Mesenteric fat pad (tissue), 1 donor: ENCODE measurements around the gene IGDCC3. TPM values are rescaled to one million over a fixed set of nuclear protein-coding genes. Genes with fewer than 3 reads are reported as not detected.
A peak's percentile ranks its signal among the peaks of the same experiment; 100 is the strongest.

Source experiments
- DNase-seq: peaks from one replicate; pipeline ENCODE4 v3.0.0-alpha.2; 2020; ENCODE audit warnings: low spot score
- long read RNA-seq: library from polyadenylated mRNA; unstranded; transcript quantifications from one replicate; pipeline ENCODE4 v2.0.0, GENCODE V29; 2020
- total RNA-seq: library from RNA; stranded (reverse); fragmentation: NEBNext Ultra II Directional; extraction: Animal tissue kit (Norgen Biotek cat#: 25700); gene quantifications from one replicate; pipeline ENCODE4 v1.2.1, GENCODE V29; 2021
- donor health status: DM: yes; HTN: yes; CAD: no.

IGDCC3 gene
- not detected for total RNA-seq
- long read RNA-seq = 0 reads

GRCh38 chr15:65377976-65378366 lies at the start of gene IGDCC3:
IGDCC3 (minus strand) TSS chr15:65378002; CDS start chr15:65377788, 214 bp downstream.
- no peak for DNase-seq

DNA sequence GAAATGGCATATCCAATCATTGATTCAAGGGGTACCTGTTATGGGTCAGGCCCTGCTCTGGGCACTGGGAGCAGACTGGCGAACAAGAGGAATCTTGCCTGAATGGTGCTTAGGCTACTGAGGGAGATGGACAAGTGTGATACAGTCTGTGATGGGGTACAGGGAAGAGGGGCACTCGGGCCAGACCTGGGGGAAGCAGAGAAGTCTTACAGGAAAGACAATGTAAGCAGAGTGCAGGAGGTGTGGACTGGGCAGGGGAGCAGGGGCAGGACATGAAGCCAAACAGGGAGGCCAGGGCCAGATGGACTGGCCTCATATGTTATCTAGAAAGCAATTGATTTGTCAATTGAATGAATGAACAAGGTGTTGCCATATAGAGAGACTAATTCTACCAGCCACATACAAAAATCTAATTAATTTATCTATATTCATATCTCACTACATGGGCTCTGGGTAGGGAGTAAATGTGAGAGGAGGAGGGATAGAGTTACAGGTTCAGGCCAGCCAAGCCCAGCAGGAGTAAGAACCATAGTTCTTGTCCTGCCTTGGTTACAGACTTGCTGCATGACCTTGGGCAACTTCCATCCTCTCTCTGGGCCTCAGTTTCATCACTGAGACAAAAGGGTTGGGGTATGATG lies 48.5 kb upstream of the IGDCC3 start:
- peak; percentile 57 for DNase-seq

DNA sequence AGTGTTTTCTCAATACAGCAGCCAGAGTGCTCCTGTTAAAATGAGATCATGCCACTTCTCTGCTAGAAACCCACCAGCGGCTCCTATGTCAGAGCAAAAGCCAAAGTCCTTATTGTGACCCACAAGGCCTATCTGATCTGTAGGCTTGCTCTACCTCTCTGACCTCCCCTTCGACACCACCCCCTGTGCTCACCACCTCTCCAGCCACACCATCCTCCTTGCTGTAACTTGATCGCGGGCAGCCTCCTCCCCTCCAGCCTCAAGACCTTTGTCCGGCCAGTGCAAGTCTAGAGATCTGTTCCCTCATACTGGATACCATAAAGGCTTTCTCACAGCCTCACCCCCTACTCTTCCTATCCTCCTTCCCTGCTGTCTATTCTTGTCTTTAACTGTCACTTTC lies 46.9 kb upstream of the IGDCC3 start:
- peak; percentile 43 for DNase-seq

- peak; percentile 22 for DNase-seq
Observed at GRCh38 chr15:65423976-65424679, 46.3 kb upstream of the IGDCC3 start.

DNA sequence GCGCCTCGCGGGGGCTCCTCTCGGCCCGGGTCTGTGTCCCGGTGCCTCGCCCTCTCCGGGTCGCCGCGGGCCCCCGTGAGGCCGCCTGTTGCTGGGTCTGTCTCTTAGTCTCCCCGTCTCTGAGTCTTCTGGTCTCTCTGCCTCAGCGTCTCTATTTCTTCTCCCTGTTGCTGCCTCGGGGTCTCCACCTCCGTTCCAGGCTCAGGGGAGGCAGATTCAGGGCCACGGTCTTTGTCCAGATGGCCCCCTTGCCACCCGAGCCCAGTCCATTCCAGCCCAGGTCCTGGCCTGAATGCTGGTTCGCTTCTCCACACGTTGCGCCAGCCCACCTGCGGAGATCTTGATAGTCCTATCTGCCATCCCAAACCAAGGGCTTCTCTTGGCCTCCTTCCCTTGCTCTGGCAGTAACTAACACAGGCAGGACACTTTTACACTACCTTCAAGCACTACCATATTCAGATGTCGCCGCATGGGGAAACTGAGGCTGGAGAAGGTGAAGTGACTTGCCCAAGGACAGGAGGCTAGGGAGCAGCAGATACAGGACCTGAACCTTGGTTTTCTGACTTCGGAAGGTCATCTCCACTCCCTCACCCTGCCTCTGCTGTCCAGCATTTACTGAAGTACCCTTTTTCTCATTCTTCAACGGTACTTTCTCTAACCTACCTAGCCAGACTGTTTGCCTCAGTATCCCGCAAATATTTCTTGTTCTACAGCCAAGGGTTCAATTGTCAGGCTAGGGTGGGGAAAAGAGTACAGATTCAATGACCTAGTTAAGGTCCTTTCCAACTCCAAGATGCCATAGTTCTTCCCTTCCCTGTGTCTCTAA lies 45.6 kb upstream of the IGDCC3 start:
- peak; percentile 49 for DNase-seq

- DNase-seq = peak; percentile 79
Observed at GRCh38 chr15:65421360-65422215, 43.8 kb upstream of the IGDCC3 start.

DNA sequence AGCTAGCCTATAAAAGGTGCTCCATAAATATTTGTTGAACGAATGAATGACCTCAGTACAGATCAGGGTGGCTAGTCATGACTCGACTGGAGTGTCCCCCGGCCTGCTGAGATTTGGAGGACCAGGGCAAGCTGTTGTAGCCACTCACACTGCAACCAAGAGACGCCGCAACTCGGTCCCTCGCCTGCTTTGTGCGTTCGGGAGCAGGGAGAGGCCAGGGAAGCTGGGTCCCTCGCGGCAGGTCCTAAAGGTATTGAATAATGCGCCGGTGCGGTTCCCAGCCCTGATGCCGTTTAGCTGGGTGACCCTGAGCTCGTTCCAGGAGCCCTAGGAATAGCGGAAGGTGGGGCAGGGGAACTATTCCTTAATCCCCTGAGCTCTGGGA lies 43.2 kb upstream of the IGDCC3 start:
- DNase-seq = peak; percentile 69

GRCh38 chr15:65418596-65418995 lies 40.8 kb upstream of the IGDCC3 start:
- no peak for DNase-seq

- no peak for DNase-seq
Observed at GRCh38 chr15:65416845-65417416, 39.1 kb upstream of the IGDCC3 start.

GRCh38 chr15:65414841-65415621 lies 37.2 kb upstream of the IGDCC3 start:
- DNase-seq = no peak

- DNase-seq = no peak
Observed at GRCh38 chr15:65413760-65414144, 36.0 kb upstream of the IGDCC3 start.

- DNase-seq = no peak
Observed at GRCh38 chr15:65413051-65413759, 35.4 kb upstream of the IGDCC3 start.

- no peak for DNase-seq
Observed at GRCh38 chr15:65412556-65412955, 34.8 kb upstream of the IGDCC3 start.

GRCh38 chr15:65411465-65412071 lies 33.8 kb upstream of the IGDCC3 start:
- DNase-seq = no peak

DNA sequence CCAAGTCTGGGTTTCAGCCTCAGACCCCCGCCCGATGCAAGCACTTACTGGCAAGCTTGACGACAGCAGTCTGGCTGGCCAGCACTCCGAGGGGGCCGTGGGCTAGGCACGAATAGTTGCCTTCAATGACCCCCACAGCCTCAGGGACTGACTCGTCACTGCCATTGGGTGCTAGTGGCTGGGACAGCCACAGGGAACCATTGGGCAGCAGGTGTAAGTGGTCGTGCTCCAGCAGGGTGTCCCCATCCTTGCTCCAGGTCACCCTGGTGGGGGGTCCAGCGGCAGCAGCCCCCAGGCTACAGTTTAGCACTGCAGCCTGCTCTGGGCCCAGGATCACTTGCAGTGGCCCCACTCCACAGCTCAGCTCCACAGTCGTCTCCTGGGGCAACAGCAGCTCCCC lies 33.2 kb upstream of the IGDCC3 start:
- no peak for DNase-seq

- DNase-seq = no peak
Observed at GRCh38 chr15:65410036-65410435, 32.2 kb upstream of the IGDCC3 start.

DNA sequence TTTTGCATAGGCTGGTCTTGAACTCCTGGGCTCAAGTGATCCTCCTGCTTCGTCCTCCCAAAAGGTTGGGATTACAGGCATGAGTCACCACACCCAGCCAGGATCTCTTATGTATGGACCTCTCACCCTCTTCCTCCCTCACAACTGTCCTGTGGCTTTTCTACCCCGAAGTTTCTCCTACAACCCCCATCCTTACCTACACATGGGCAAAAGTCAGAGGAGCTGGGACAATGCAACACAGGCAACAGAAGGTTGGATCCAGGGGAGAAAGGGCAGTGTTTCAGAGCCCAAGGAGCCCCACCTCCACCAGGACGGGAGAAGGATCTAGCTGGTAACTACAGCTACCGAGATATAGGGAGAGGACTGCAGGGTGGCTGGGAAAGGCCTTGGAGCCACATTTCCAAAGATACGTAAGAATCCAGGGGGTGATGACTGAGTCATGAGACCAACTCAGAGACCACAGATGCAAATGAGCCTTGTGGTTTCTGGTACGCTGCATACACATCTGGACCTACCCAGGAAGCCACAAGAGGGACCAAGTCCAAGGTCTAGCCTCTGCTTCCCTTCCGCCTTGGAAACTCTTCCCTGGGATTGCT lies 31.3 kb upstream of the IGDCC3 start:
- no peak for DNase-seq

DNA sequence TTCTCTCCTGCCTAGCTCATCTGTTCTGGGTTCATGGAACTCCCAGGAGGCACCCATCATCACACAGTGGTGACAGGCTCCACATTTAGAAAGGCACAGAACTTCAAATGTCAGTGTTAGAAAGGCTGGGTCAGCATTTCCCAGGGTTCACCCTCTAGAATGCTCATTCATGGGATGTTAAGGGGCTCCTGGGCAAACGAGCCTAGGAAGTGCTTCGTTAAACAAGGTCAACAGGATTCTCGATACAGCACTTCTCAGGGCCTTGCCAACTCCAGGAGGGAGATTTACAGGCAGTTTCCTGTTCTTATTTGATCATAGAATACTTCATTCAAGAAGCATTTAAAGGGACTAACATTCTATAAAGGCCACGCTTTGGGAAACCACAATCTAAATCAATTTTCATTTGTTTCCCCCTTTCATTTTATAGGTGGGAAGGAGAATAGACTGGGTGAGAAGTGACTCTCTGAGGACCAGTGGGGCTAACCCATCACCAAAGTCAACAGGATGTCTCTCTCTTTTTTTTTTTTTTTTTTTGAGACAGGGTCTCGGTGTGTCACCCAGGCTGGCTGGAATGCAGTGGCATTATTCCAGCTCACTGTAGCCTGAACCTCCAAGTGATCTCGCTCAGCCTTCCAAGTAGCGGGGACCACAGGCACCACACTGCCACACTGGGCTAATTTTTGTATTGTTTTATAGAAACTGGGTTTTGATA lies 30.7 kb upstream of the IGDCC3 start:
- DNase-seq = no peak
